ENCODE results near the gene SMG9.

Gene SMG9

DNA sequence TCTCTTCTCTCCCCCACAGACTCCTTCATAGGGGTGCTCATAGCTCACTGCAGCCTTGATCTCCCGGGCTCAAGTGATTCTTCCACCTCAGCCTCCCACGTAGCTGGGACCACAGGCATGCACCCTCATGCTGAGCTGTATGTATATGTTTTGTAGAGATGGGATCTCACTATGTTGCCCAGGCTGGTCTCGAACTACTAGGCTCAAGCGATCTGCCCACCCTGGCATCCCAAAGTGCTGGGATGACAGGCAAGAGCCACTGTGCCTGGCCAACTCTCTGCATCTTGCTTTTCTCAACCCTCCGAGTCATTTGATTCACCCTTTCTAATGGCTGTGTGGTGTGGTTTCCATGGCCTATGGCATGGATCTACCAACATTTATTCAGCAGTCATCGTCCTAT is 49.0 kb downstream of the SMG9 start:
- ATAC-seq (replicated peaks; ENCODE audit: extremely low read depth, poor library complexity, severe bottlenecking) (no peak), DNase-seq (ENCODE audit: low spot score in 2 of 2) (no peak)
- Mint-ChIP-seq H3K27me3 (no peaks in the 10 kb centered on the region), H3K4me1 (peaks cover 7% of the 10 kb centered on the region), H3K4me3 (no peak overlapping the region), H3K9me3 (no peaks in the 10 kb centered on the region), H3K36me3 (ENCODE audit: insufficient read depth) (peaks cover 6% of the 10 kb centered on the region), H3K27ac (ENCODE audit: low read depth) (no peak overlapping the region)

DNA sequence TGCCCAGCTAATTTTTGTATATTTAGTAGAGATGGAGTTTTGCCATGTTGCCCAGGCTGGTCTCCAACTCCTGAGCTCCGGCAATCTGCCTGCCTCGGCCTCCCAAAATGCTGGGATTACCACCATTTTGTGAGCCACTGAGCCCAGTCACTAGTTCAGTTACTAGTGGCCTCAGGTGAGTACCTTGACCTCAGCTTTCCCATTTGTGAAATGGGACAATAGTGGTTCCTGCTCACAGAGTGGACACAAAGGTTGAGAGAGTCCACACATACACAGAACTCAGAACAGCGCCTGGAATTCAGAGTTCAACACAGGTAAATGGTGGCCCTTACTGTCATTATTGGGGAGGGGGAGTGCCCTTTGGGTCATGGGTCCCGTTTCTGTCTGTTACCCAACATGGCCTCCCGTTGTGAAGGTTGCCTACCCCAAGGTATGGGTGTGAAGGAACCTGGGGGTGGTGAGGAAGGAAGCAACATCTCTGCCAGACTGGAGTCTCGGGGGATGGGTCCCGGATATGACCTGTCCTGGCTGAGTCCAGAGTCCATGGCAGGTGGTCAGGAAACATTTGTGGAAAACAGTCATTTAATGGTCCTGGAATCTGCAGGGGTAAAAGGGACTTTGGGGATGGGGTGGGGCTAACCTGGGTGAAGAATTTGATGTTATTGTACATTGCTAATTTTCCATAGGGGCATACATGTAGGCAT is 50.6 kb downstream of the SMG9 start:
- Mint-ChIP-seq H3K4me3 (no peak overlapping the region), H3K4me1 (peaks cover 18% of the 10 kb centered on the region), H3K27ac (ENCODE audit: low read depth) (no peak overlapping the region), H3K36me3 (ENCODE audit: insufficient read depth) (peaks cover 8% of the 10 kb centered on the region), H3K9me3 (no peaks in the 10 kb centered on the region), H3K27me3 (peaks cover 8% of the 10 kb centered on the region)
- ATAC-seq (replicated peaks; ENCODE audit: extremely low read depth, poor library complexity, severe bottlenecking) (no peak), DNase-seq (ENCODE audit: low spot score in 2 of 2) (no peak)

DNA sequence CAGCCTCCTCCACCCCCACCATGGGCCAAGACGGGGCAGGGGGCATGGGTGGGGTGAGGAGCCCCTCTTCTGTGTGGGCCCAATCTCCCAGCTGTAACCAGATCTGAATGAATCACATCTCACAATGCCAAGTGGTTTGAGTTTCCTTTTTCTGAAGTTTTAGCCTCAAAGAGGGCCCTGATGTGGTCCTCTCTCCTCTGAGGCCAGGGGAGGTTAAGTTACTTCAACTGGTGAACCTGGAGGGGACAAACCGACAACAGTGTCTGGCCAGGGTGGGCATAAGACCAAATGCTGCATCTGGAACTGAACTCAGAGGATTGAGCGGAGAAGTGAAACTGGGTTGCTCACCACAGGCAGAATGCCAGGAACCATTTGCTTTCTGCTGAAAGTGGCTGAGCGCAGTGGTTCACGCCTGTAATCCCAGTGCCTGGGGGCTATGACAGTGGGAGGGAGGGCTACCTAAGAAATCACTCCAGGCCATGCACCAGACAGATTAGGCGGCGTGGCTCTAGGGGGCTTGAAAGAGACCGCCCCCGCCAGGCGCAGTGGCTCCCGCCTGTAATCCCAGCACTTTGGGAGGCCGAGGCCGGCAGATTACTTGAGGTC is 54.3 kb downstream of the SMG9 start:
- Mint-ChIP-seq H3K4me3 (peak overlapping the region; percentile 60), H3K9me3 (no peaks in the 10 kb centered on the region), H3K36me3 (ENCODE audit: insufficient read depth) (peaks cover 8% of the 10 kb centered on the region), H3K27ac (ENCODE audit: low read depth) (peak overlapping the region; percentile 91), H3K27me3 (peaks cover 8% of the 10 kb centered on the region), H3K4me1 (peaks cover 18% of the 10 kb centered on the region)
- no peak for DNase-seq (ENCODE audit: low spot score in 2 of 2)
- no peak for ATAC-seq (replicated peaks; ENCODE audit: extremely low read depth, poor library complexity, severe bottlenecking)

DNA sequence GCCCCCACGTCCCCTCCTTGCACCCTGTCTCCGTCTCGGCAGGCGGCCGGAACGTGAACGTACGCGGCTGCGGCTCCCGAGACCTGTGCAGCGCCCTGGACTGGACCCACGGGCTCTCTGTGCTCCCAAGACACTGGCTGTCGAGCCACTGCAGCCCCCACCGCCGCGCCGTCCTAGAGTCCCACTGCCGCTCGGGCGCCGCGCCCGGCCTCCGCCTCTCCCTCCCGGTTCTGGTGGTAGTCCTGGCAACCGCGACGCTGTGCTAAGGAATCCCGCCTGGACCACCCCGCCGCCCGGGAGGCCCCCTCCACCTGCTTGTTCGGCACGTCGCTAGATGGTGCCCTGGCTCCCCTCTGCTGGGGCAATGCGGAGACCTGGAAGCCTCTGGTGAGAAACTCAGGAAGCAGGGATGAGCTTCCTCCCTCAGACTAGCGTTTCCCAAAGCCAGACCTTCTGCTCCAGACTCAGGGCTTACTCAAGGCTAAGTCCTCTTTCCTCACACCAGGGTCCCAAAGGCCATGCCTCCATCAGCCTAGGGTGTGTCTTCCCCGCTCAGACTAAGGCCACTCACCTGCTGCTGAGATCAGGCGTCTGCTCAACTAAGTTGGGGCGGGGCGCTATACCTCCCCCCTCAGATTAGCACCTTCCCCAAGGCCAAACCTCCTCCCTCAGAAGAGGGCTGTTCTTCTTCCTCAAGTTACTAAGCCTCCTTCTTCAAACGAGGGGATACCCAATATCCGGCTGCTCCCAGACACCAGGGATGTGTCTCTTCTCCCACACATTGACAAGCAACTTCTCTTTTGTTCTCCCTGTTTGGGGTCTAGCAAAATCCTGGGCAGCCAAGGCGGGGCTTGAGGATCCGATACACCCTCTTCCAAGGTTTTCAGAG is 55.0 kb downstream of the SMG9 start:
- no peak for ATAC-seq (replicated peaks; ENCODE audit: extremely low read depth, poor library complexity, severe bottlenecking)
- H3K9me3 Mint-ChIP-seq = no peaks in the 10 kb centered on the region
- DNase-seq (ENCODE audit: low spot score in 2 of 2) = no peak
- H3K4me3 Mint-ChIP-seq = peak overlapping the region; percentile 60
- H3K36me3 Mint-ChIP-seq (ENCODE audit: insufficient read depth) = peaks cover 7% of the 10 kb centered on the region
- H3K4me1 Mint-ChIP-seq = peaks cover 18% of the 10 kb centered on the region
- peak overlapping the region; percentile 91 for H3K27ac Mint-ChIP-seq (ENCODE audit: low read depth)
- H3K27me3 Mint-ChIP-seq = peaks cover 8% of the 10 kb centered on the region

DNA sequence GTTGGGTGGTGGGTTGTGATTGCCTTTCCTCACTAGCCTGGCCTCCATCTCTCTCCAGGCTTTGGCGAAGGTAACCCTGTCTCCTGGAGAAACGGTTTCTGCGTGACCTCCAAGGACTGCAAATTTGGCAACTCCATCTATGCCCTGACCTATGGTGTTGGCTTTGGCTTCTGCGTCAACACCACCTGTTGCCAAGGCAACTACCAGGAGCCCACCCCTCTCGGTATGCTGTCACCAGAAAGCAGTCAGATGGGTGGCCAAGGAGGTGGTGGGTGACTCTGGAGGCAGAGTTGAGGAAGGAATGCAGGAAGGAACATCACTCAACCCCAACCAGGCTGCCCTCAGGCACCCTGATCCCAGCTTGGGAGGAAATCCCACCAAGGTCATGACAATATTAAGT is 57.5 kb downstream of the SMG9 start:
- H3K4me1 Mint-ChIP-seq = peaks cover 18% of the 10 kb centered on the region
- DNase-seq (ENCODE audit: low spot score in 2 of 2) (no peak), ATAC-seq (replicated peaks; ENCODE audit: extremely low read depth, poor library complexity, severe bottlenecking) (no peak)
- peaks cover 8% of the 10 kb centered on the region for H3K27me3 Mint-ChIP-seq
- H3K9me3 Mint-ChIP-seq = peaks cover 3% of the 10 kb centered on the region
- H3K36me3 Mint-ChIP-seq (ENCODE audit: insufficient read depth) = peaks cover 5% of the 10 kb centered on the region
- no peak overlapping the region for H3K4me3 Mint-ChIP-seq
- H3K27ac Mint-ChIP-seq (ENCODE audit: low read depth) = no peak overlapping the region

DNA sequence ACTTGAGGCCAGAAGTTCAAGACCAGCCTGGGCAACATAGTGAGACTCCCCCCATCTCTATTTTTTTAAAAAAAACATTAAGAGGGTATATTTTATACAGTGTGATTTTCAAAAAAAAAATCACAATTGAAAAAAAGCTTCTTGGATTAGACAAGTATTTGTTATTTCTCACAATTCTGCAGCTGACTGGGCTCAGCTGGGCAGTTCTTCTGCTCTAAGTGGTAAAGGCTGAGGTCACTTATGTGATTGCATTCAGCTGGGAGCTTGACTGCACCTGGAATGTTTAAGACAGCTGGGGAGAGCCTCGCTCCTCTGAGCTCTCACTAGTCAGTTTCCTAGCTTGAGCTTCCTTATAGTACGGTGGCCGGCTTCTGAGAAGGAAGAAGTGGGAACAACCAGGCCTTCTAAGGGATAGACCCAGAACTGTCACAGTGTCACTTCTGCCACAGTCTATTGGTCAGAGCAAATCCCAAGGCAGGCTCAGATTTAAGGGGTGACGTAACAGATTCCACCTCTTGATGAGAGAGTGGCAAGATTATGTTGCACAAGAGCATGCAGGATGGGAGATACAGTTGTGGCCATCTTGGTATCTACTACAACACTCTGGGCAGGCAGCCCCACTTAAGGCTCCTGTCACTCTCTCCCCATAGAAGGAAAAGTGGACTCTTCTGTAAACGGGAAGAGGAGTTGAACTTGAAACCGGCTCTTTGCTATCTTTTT is 58.6 kb downstream of the SMG9 start:
- H3K4me1 Mint-ChIP-seq = peaks cover 13% of the 10 kb centered on the region
- H3K4me3 Mint-ChIP-seq = no peak overlapping the region
- no peak overlapping the region for H3K27ac Mint-ChIP-seq (ENCODE audit: low read depth)
- no peak for ATAC-seq (replicated peaks; ENCODE audit: extremely low read depth, poor library complexity, severe bottlenecking)
- H3K9me3 Mint-ChIP-seq = peaks cover 5% of the 10 kb centered on the region
- no peak for DNase-seq (ENCODE audit: low spot score in 2 of 2)
- peaks cover 8% of the 10 kb centered on the region for H3K27me3 Mint-ChIP-seq
- H3K36me3 Mint-ChIP-seq (ENCODE audit: insufficient read depth) = peaks cover 3% of the 10 kb centered on the region

DNA sequence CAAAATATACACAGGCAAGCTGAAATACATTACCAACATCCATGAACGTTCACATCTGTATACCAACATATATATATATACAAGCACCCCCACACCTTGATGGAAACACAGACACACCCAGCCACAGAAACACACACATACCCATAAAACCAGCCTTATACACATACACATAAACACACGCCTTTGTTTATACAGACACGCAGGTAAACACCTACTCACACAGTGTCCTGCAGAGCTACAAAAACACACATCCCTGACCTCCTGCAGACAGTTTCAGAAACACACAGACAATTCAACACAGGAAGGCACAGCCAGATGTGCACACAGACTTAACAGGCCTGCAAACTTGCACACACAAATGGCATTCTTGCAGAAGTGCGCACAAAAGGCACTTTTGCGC is 60.2 kb downstream of the SMG9 start:
- Mint-ChIP-seq H3K4me1 (no peaks in the 10 kb centered on the region), H3K27me3 (no peaks in the 10 kb centered on the region), H3K36me3 (ENCODE audit: insufficient read depth) (no peaks in the 10 kb centered on the region), H3K9me3 (peaks cover 5% of the 10 kb centered on the region), H3K4me3 (no peak overlapping the region), H3K27ac (ENCODE audit: low read depth) (no peak overlapping the region)
- ATAC-seq (replicated peaks; ENCODE audit: extremely low read depth, poor library complexity, severe bottlenecking) (no peak), DNase-seq (ENCODE audit: low spot score in 2 of 2) (no peak)

DNA sequence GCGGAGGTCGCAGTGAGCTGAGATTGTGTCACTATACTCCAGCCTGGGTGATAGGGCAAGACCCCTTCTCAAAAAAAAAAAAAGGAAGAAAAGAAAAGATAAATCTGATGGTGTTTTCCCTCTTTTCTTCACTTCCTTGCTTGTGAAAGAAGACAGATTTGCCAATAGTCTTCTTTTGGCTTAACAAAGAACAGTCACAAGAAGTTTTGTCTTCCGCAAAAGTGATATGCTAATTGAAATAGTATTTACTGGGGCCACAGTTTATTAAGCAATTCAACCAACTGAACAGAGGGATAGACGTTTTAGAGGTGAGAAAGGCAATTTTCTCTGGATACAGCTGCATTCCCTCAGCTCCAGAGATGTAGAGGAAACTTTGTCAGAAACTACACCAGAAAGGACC is 61.9 kb downstream of the SMG9 start:
- no peak overlapping the region for H3K4me3 Mint-ChIP-seq
- peaks cover 5% of the 10 kb centered on the region for H3K9me3 Mint-ChIP-seq
- H3K36me3 Mint-ChIP-seq (ENCODE audit: insufficient read depth) = no peaks in the 10 kb centered on the region
- no peaks in the 10 kb centered on the region for H3K4me1 Mint-ChIP-seq
- no peak for DNase-seq (ENCODE audit: low spot score in 2 of 2)
- no peak overlapping the region for H3K27ac Mint-ChIP-seq (ENCODE audit: low read depth)
- no peak for ATAC-seq (replicated peaks; ENCODE audit: extremely low read depth, poor library complexity, severe bottlenecking)
- no peaks in the 10 kb centered on the region for H3K27me3 Mint-ChIP-seq

DNA sequence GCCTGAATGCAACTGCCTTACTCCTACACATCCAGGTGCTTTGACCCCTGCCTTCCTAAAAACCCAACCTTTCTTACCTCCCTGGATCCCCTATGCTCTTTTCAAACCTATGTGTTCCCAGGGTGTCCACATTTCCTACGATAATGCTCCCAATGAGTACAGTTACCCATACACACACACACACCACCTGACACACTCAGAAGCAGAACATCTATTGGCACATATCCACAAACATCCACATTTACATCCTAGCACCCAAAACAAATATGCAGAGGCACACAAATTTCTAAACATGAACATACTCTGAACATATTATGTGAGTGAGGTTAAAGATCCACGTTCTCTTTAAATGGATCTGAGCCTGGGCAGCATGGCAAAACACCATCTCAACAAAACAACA is 62.4 kb downstream of the SMG9 start:
- Mint-ChIP-seq H3K27ac (ENCODE audit: low read depth) (no peak overlapping the region), H3K9me3 (peaks cover 5% of the 10 kb centered on the region), H3K4me1 (no peaks in the 10 kb centered on the region), H3K36me3 (ENCODE audit: insufficient read depth) (no peaks in the 10 kb centered on the region), H3K27me3 (no peaks in the 10 kb centered on the region), H3K4me3 (no peak overlapping the region)
- no peak for DNase-seq (ENCODE audit: low spot score in 2 of 2)
- ATAC-seq (replicated peaks; ENCODE audit: extremely low read depth, poor library complexity, severe bottlenecking) = no peak

DNA sequence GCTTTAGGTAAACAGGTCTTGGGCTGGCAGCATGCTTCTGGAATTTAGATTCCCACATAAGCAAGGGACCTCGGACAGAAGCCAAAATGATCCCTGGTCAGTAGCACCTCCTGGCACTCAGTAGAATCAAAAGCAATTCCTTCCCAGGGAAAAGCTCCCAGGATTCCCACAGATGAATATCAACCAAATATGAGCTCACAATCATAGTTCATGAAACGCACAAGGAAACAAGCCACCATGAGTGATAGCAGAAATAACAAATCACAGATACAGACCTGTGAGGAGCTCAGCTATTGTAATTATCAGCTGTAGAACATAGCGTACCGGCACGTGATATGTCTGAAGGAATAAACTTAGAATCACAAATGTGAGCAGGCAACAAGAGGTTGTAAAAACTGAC is 63.0 kb downstream of the SMG9 start:
- DNase-seq (ENCODE audit: low spot score in 2 of 2) (no peak), ATAC-seq (replicated peaks; ENCODE audit: extremely low read depth, poor library complexity, severe bottlenecking) (no peak)
- Mint-ChIP-seq H3K36me3 (ENCODE audit: insufficient read depth) (no peaks in the 10 kb centered on the region), H3K9me3 (peaks cover 5% of the 10 kb centered on the region), H3K27ac (ENCODE audit: low read depth) (no peak overlapping the region), H3K27me3 (no peaks in the 10 kb centered on the region), H3K4me3 (no peak overlapping the region), H3K4me1 (no peaks in the 10 kb centered on the region)

DNA sequence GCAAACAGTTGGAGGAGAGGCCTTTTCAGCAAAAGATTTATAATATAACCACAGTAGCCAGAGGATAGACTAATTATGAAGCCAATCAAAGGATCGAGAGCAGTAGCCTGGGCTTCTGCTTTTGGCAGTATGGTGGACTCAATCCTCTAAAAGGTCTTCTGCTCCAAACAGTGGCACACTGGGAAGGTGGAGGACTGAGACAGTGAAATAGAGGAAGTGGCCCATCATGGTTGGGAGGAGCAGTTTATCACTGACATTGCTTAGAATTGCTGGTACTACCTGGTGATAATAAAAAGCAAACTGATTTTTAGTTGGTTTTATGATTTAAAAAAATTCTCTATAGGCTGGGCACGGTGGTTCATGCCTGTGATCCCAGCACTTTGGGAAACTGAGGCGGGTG is 63.9 kb downstream of the SMG9 start:
- no peaks in the 10 kb centered on the region for H3K4me1 Mint-ChIP-seq
- H3K9me3 Mint-ChIP-seq = peaks cover 5% of the 10 kb centered on the region
- no peaks in the 10 kb centered on the region for H3K27me3 Mint-ChIP-seq
- DNase-seq (ENCODE audit: low spot score in 2 of 2) = no peak
- ATAC-seq (replicated peaks; ENCODE audit: extremely low read depth, poor library complexity, severe bottlenecking) = no peak
- no peak overlapping the region for H3K27ac Mint-ChIP-seq (ENCODE audit: low read depth)
- H3K36me3 Mint-ChIP-seq (ENCODE audit: insufficient read depth) = peaks cover 1% of the 10 kb centered on the region
- H3K4me3 Mint-ChIP-seq = no peak overlapping the region

DNA sequence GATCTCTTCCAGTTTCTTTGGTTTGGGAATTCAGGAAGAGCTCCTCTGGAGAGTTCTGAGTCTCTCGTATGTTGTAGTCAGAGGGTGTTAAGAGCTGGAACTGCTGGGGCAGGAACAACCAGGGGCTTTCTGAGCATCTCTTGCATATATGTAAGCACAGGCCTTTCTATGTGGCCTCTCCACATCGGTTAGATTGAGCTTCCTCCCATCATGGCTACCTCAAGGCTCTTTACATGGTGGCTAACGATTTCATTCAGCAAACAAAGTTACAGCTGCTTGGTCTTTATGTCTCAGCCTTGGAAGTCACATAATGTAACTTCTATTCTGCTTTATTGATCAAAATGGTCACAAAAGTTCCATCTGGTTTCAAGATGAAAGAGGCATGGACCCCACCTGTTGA is 64.3 kb downstream of the SMG9 start:
- no peak for ATAC-seq (replicated peaks; ENCODE audit: extremely low read depth, poor library complexity, severe bottlenecking)
- no peak overlapping the region for H3K4me3 Mint-ChIP-seq
- H3K27ac Mint-ChIP-seq (ENCODE audit: low read depth) = no peak overlapping the region
- no peak for DNase-seq (ENCODE audit: low spot score in 2 of 2)
- peaks cover 1% of the 10 kb centered on the region for H3K36me3 Mint-ChIP-seq (ENCODE audit: insufficient read depth)
- H3K9me3 Mint-ChIP-seq = peaks cover 5% of the 10 kb centered on the region
- no peaks in the 10 kb centered on the region for H3K27me3 Mint-ChIP-seq
- no peaks in the 10 kb centered on the region for H3K4me1 Mint-ChIP-seq
